ENCODE measurements around the gene TSPAN6. TPM values are rescaled to one million over a fixed set of nuclear protein-coding genes. Genes with fewer than 3 reads are reported as not detected.

Gene TSPAN6
- polyA plus RNA-seq, 1 donor (not counting 4 experiments of a cell fraction or from before 2014, with no cell fraction given) = 24.3 TPM

GRCh38 chrX:100642290-100642689, 5.7 kb upstream of the TSPAN6 start:
- FAIRE-seq = no peak
- Histone ChIP-seq H3K4me2 (ENCODE audit: control insufficient read depth, extremely low read depth, insufficient read depth, low read depth, low read length) (no peak overlapping the region), H3K4me3 (ENCODE audit: control insufficient read depth in 2 of 3, extremely low read depth in 1 of 3, insufficient read depth in 2 of 3, low read depth in 1 of 3, low read length in 3 of 3) (no peak overlapping the region), H2AFZ (ENCODE audit: control insufficient read depth, low read length) (no peak overlapping the region), H3K79me2 (ENCODE audit: control insufficient read depth, insufficient read depth, low read length) (no peaks in the 10 kb centered on the region), H3K9ac (ENCODE audit: control insufficient read depth, extremely low read depth, insufficient read depth, low read length) (no peak overlapping the region), H4K20me1 (ENCODE audit: control insufficient read depth, extremely low read depth, insufficient read depth, low read length) (no peaks in the 10 kb centered on the region), H3K4me1 (ENCODE audit: control insufficient read depth, extremely low read depth, insufficient read depth, low read length) (peaks cover 15% of the 10 kb centered on the region), H3K9me1 (ENCODE audit: control insufficient read depth, extremely low read depth, insufficient read depth, low read length) (no peaks in the 10 kb centered on the region), H3K36me3 (ENCODE audit: control insufficient read depth in 2 of 2, extremely low read depth in 1 of 2, insufficient read depth in 2 of 2, low read length in 2 of 2) (no peaks in the 10 kb centered on the region), H3K27ac (ENCODE audit: control insufficient read depth, insufficient read depth, low read length) (no peak overlapping the region), H3K27me3 (ENCODE audit: control insufficient read depth, extremely low read depth, insufficient read depth, low read length) (no peaks in the 10 kb centered on the region), H3K9me3 (ENCODE audit: control insufficient read depth, low read depth, low read length) (no peaks in the 10 kb centered on the region)
- TF ChIP-seq EZH2 (IDR thresholded peaks at IDR 0.05; ENCODE audit: low read length) (no peak), CTCF (optimal IDR thresholded peaks at IDR 0.05 in 1 of 3, IDR thresholded peaks at IDR 0.05 in 1 of 3, conservative IDR thresholded peaks at IDR 0.05 in 1 of 3; ENCODE audit: extremely low read depth in 1 of 3, insufficient read depth in 2 of 3, low read length in 3 of 3) (no peak)
- dilution Hi-C loops (cut with MboI; ENCODE audit: extremely low pct_ligation_motif_present, low sequenced_read_pairs) = no loop called here
- DNase-seq (ENCODE audit: low read depth, low spot score) = no peak

- Histone ChIP-seq H3K4me1 (ENCODE audit: control insufficient read depth, extremely low read depth, insufficient read depth, low read length) (no peaks in the 10 kb centered on the region), H3K27ac (ENCODE audit: control insufficient read depth, insufficient read depth, low read length) (peak overlapping the region; percentile 36), H3K9ac (ENCODE audit: control insufficient read depth, extremely low read depth, insufficient read depth, low read length) (peak overlapping the region; percentile 78), H2AFZ (ENCODE audit: control insufficient read depth, low read length) (peak overlapping the region; percentile 87), H4K20me1 (ENCODE audit: control insufficient read depth, extremely low read depth, insufficient read depth, low read length) (no peaks in the 10 kb centered on the region), H3K79me2 (ENCODE audit: control insufficient read depth, insufficient read depth, low read length) (no peaks in the 10 kb centered on the region), H3K4me2 (ENCODE audit: control insufficient read depth, extremely low read depth, insufficient read depth, low read depth, low read length) (peak overlapping the region; percentile 62), H3K9me1 (ENCODE audit: control insufficient read depth, extremely low read depth, insufficient read depth, low read length) (no peaks in the 10 kb centered on the region), H3K4me3 (ENCODE audit: control insufficient read depth in 2 of 3, extremely low read depth in 1 of 3, insufficient read depth in 2 of 3, low read depth in 1 of 3, low read length in 3 of 3) (peak overlapping the region; percentile 60 to 75 (median 66)), H3K27me3 (ENCODE audit: control insufficient read depth, extremely low read depth, insufficient read depth, low read length) (no peaks in the 10 kb centered on the region), H3K9me3 (ENCODE audit: control insufficient read depth, low read depth, low read length) (no peaks in the 10 kb centered on the region), H3K36me3 (ENCODE audit: control insufficient read depth in 2 of 2, extremely low read depth in 1 of 2, insufficient read depth in 2 of 2, low read length in 2 of 2) (peaks cover 0 to 4% of the 10 kb centered on the region in 2 experiments)
- DNase-seq (ENCODE audit: low read depth, low spot score) (no peak), FAIRE-seq (no peak)
- dilution Hi-C loops (cut with MboI; ENCODE audit: extremely low pct_ligation_motif_present, low sequenced_read_pairs) = no loop called here
- TF ChIP-seq EZH2 (IDR thresholded peaks at IDR 0.05; ENCODE audit: low read length) = no peak
- TF ChIP-seq CTCF (optimal IDR thresholded peaks at IDR 0.05 in 1 of 3, IDR thresholded peaks at IDR 0.05 in 1 of 3, conservative IDR thresholded peaks at IDR 0.05 in 1 of 3; ENCODE audit: extremely low read depth in 1 of 3, insufficient read depth in 2 of 3, low read length in 3 of 3) = no peak
Observed at GRCh38 chrX:100635989-100636320, 651 bp downstream of the TSPAN6 start.

Data from keratinocyte (primary cell).